Dedifferentiated amniotic fluid mesenchymal stem cell (primary cell): ENCODE measurements around the gene PGC.

ENCODE experiments used
- DNase-seq: peaks from one replicate; pipeline ENCODE4 v3.0.0-alpha.2; 2016; ENCODE audit errors: extremely low spot score

The PGC gene

GRCh38 chr6:41747256-41748101 is at the start of gene PGC:
PGC (minus strand) TSS chr6:41747397; CDS start chr6:41747334, 63 bp downstream.
- no peak for DNase-seq

DNA sequence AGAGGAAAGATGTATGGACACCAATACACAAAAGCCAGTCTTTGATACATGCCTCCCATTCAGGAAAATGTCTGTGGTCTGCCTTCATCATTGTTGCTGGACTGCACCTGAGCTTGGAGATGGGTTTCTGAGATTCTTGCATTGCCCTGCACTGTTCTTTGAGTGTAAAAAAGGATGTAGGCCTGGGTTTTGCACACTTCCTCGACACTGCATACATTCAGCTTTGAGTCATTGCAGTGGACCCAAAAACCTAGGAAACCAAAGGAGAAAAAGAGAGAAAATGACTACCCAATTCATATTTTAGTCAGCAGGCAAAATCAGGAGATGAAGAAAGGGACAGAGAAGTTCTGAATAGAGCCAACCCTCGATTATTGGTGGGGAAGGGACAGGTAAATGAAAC is 49.3 kb upstream of the PGC start:
- DNase-seq = no peak

- no peak for DNase-seq
These were observed 44.8 kb upstream of the PGC start for GRCh38 chr6:41791984-41792383.

DNA sequence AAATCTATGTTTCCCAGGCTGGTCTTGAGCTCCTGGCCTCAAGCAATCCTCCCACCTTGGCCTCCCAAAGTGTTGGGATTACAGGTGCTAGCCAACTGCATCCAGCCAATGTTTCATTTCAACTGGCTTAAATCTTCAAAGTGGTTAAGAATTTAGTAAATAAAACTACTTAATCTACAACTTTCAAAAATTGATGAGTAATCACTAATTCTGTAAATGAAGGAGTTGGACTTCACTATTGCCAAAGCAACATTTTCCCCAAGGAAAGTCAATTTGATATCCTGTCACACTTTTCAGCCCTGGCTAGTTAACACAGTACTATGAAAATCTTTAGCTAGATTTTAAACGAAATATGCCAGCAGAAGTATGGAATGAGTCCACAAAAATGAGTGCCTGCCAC is 44.1 kb upstream of the PGC start:
- no peak for DNase-seq

DNA sequence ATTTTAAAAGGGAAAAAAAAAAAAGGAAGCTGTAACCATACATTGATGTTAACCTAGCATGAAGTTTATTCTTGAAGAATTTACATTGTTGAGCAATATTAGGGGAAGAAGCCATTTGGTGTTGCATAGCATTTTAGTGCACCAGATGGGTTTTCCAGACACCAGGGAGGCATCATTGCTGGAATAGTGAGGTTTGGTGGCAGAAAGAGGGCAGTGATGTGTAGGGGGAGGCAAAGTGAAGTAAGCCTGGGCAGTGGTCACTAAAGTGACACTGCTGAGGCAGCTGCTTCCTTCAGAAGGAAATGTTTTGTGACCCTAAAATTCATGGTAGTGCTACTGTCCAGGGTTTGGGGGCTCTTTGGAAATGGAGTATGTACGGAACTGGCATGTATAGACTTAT is 42.8 kb upstream of the PGC start:
- DNase-seq = no peak

DNA sequence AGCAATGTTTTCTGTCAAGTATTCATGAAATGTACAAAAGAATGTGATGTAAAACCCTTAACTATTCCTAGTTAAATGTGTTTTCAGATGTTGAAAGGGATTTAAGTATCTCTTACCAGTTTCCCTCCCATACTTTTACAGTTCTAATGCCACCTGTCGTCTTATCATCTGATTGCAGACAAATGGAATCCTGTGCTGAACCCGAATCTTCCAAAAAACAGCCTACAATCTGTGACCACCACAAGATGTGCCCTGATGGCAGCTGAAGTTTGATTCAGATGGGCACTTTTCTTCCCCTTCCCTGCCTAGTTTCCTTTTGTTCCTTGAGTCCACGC is 42.2 kb upstream of the PGC start:
- no peak for DNase-seq

- DNase-seq = peak; percentile 93
These were observed 40.2 kb upstream of the PGC start, which contains the start of gene TOMM6 for GRCh38 chr6:41787219-41787917. TOMM6 (plus strand) TSS chr6:41787694; CDS start chr6:41787698, 4 bp downstream.

- peak; percentile 65 for DNase-seq
These were observed 39.4 kb upstream of the PGC start for GRCh38 chr6:41786451-41787218.

GRCh38 chr6:41785689-41786450 is 38.7 kb upstream of the PGC start:
- DNase-seq = no peak

- no peak for DNase-seq
These were observed 38.1 kb upstream of the PGC start for GRCh38 chr6:41785254-41785653.

DNA sequence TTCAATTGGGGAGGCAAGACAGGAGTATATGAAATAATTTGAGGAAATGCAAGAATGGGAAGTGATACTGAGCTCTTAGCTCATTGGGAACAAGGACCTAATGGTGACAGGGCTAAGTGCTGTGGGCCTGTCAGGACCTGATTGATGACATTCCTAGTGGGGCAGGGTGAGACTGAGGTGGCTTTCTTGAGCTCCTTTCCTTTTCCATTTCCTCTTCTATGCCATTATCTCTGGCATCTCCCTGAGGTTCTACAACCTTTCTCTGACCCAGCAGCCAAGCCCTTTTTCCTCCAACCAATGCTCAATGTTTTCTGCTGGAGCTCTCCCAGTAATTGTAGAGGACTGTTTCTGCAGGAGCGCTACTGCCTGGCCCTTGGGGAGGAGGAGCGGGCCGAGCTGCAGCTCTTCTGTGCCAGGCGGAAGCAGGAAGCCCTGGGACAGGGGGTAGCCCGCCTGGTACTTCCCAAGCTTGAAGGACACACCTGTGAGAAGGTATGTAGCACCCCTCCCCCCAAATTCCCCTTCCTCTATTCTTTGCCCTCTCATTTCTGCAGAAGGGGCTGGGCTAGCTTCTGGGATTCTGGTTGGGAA is 37.5 kb upstream of the PGC start:
- no peak for DNase-seq

GRCh38 chr6:41783106-41783780 is 36.0 kb upstream of the PGC start:
- DNase-seq = no peak

GRCh38 chr6:41781366-41781730 is 34.2 kb upstream of the PGC start:
- DNase-seq = no peak

DNA sequence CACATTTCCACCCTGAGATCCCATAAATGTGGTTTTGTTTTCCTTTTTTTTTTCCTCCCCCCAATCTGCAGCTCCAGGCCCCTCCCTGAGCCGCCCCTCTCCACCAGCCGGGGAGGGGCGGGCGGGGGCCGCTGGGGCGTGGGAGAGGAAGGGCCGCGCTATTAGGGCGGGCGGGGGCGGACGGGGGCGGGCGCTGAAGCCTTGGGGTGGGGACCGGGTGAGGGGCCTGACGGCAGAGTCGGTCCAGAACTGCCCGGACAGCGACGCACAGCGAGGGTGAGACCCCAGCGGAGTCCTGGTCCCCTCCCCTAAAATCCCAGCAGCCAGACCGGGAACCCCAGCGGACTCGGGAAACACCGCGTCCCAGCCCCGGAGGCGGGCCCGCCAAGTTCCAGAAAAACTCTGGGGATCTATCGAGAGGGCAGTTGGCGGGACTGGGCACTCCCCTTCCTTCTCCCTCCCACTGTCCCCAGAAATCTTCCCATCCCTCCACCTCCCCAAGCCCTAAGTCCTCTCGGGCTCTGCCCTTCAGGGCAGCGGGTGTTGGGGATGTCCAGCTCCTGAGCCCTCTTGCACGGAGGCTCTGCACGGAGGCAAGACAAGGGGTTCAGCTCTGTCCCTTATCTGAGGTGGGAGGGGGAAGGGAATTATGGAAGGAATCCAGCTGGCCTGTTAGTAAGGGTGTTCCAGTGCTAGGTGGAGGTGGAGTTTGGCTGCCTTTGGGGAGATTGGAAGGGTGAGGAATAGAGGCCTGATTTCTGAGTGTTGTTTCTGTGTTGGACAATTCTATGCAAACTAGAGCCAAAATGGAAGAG is 33.6 kb upstream of the PGC start, which contains the start of gene PRICKLE4:
TSS of gene PRICKLE4 (plus strand) at position 232 of the 815 bp plus-strand sequence. CDS start 2,692 bp downstream, outside the sequence.
- DNase-seq = no peak

GRCh38 chr6:41779788-41780550 is 32.8 kb upstream of the PGC start, which contains the start of gene FRS3:
FRS3 (minus strand) TSS chr6:41779900; CDS start chr6:41776987, 2,913 bp downstream.
- peak; percentile 92 for DNase-seq

GRCh38 chr6:41779336-41779735 is 32.1 kb upstream of the PGC start:
- DNase-seq = no peak

- no peak for DNase-seq
These were observed 31.7 kb upstream of the PGC start for GRCh38 chr6:41778895-41779294.

- DNase-seq = no peak
These were observed 30.5 kb upstream of the PGC start for GRCh38 chr6:41777551-41778285.
